GM12878 (cell line): ENCODE measurements around the gene HMOX2.

Source experiments
- ATF2 ChIP-seq: IDR thresholded peaks from 2 replicates; pipeline ENCODE4 v1.6.1; 2012; ENCODE audit warnings: low read length, inconsistent platforms
- ATF3 ChIP-seq: IDR thresholded peaks from 2 replicates; pipeline ENCODE4 v1.6.1; 2011; ENCODE audit warnings: low read depth, mild to moderate bottlenecking, low read length, moderate library complexity, borderline replicate concordance; ENCODE audit errors: extremely low read depth
- BMI1 ChIP-seq: fragments of 450-650 bp; IDR thresholded peaks from 2 replicates; pipeline ENCODE4 v1.6.1; 2016; ENCODE audit warnings: mild to moderate bottlenecking, moderate library complexity, borderline replicate concordance
- CBX5 ChIP-seq: sonication (generic); IDR thresholded peaks from 2 replicates; pipeline ENCODE4 v1.6.1; 2016; ENCODE audit warnings: low read depth, moderate library complexity, mild to moderate bottlenecking, inconsistent platforms
- CHD4 ChIP-seq: fragments of 200-600 bp; sonication (generic); IDR thresholded peaks from 2 replicates; pipeline ENCODE4 v1.6.1; 2016; ENCODE audit warnings: mild to moderate bottlenecking
- CTCF ChIP-seq, 3 experiments: IDR thresholded peaks in 2 of 3; conservative IDR thresholded peaks in 1 of 3; 2 replicates each; pipeline ENCODE4 v1.5.1; 2011; ENCODE audit warnings: low read depth in 3 of 3, low read length in 3 of 3, mild to moderate bottlenecking in 3 of 3, control low read depth in 2 of 3, moderate library complexity in 2 of 3, inconsistent platforms in 1 of 3, mixed read lengths in 1 of 3; ENCODE audit not compliant: control insufficient read depth in 2 of 3, insufficient read depth in 1 of 3; ENCODE audit errors: extremely low read depth in 1 of 3
- GATAD2B ChIP-seq: fragments of 450-650 bp; conservative IDR thresholded peaks from 2 replicates; pipeline ENCODE4 v1.6.1; 2017; ENCODE audit warnings: low read depth, mild to moderate bottlenecking, moderate library complexity
- JUND ChIP-seq: IDR thresholded peaks from 2 replicates; pipeline ENCODE4 v1.6.1; 2012; ENCODE audit warnings: low read depth, mild to moderate bottlenecking, low read length, improper control_type of control experiment, moderate library complexity
- MTA3 ChIP-seq: IDR thresholded peaks from 2 replicates; pipeline ENCODE4 v1.6.1; 2012; ENCODE audit warnings: low read length, inconsistent platforms, borderline replicate concordance
- POLR2A ChIP-seq: IDR thresholded peaks from 2 replicates; pipeline ENCODE4 v1.6.1; 2011; ENCODE audit warnings: low read depth, mild to moderate bottlenecking, low read length
- POLR2AphosphoS5 ChIP-seq: IDR thresholded peaks from 2 replicates; pipeline ENCODE4 v1.6.1; 2011; ENCODE audit warnings: mild to moderate bottlenecking, low read length, inconsistent platforms
- SMC3 ChIP-seq: IDR thresholded peaks from 2 replicates; pipeline ENCODE4 v1.6.1; 2011; ENCODE audit warnings: low read length, improper control_type of control experiment, borderline replicate concordance
- YY1 ChIP-seq: IDR thresholded peaks from 2 replicates; pipeline ENCODE4 v1.6.1; 2011; ENCODE audit warnings: low read depth, mild to moderate bottlenecking, low read length

- TF ChIP-seq SMC3 = no peak
- TF ChIP-seq MTA3 = no peak
- no peak for TF ChIP-seq POLR2A
- no peak for TF ChIP-seq BMI1
- TF ChIP-seq ATF2 = no peak
- no peak for TF ChIP-seq CBX5
- no peak for TF ChIP-seq CHD4
- no peak for TF ChIP-seq CTCF (IDR thresholded peaks at IDR 0.05 in 2 of 3, conservative IDR thresholded peaks at IDR 0.05 in 1 of 3; ENCODE audit: control insufficient read depth in 2 of 3, extremely low read depth in 1 of 3, insufficient read depth in 1 of 3, low read depth in 3 of 3, low read length in 3 of 3)
- TF ChIP-seq ATF3 = no peak
- TF ChIP-seq YY1 = no peak
- no peak for TF ChIP-seq JUND
- TF ChIP-seq GATAD2B = no peak
- no peak for TF ChIP-seq POLR2AphosphoS5
These were observed 5.8 kb downstream of the HMOX2 start for GRCh38 chr16:4481963-4482362.
